Astrocyte (in vitro differentiated cells and primary cell): ENCODE measurements around the gene SLC18A2. TPM values are rescaled to one million over a fixed set of nuclear protein-coding genes. Genes with fewer than 3 reads are reported as not detected.
"Not testable (repeated sequence)": the region's sequence is repeated elsewhere in the genome, so short reads cannot be mapped to it uniquely, and the experiment has no call there.

ENCODE experiments used
- DNase-seq: peaks from one replicate; pipeline ENCODE4 v3.0.0-alpha.2; 2010; ENCODE audit warnings: low read depth
- FAIRE-seq: peaks from 2 replicates; lab custom pipeline; 2011; peaks lifted over from hg19 to GRCh38; lab: Jason Lieb, UNC
- H2AFZ ChIP-seq: 2 replicates; pipeline ENCODE4 v1.6.0; 2012; ENCODE audit warnings: low read depth, low read length, inconsistent platforms
- H3K27ac ChIP-seq: 2 replicates; pipeline ENCODE4 v1.5.1; 2011; ENCODE audit warnings: low read depth, low read length, inconsistent platforms
- H3K27me3 ChIP-seq: 2 replicates; pipeline ENCODE4 v1.6.0; 2011; ENCODE audit warnings: low read length, inconsistent platforms; ENCODE audit not compliant: insufficient read depth
- H3K36me3 ChIP-seq: 2 replicates; pipeline ENCODE4 v1.5.1; 2011; ENCODE audit warnings: low read length, inconsistent platforms; ENCODE audit not compliant: insufficient read depth
- H3K4me1 ChIP-seq: 2 replicates; pipeline ENCODE4 v1.5.1; 2011; ENCODE audit warnings: low read length, inconsistent platforms; ENCODE audit not compliant: insufficient read depth
- H3K4me2 ChIP-seq: 2 replicates; pipeline ENCODE4 v1.6.0; 2012; ENCODE audit warnings: low read length, inconsistent platforms
- H3K4me3 ChIP-seq: 2 replicates; pipeline ENCODE4 v1.5.1; 2011; ENCODE audit warnings: low read depth, mild to moderate bottlenecking, low read length, inconsistent platforms; ENCODE audit not compliant: insufficient read depth
- H3K79me2 ChIP-seq: 2 replicates; pipeline ENCODE4 v1.6.0; 2012; ENCODE audit warnings: mild to moderate bottlenecking, low read length, inconsistent platforms; ENCODE audit not compliant: insufficient read depth
- H3K9ac ChIP-seq: 2 replicates; pipeline ENCODE4 v1.6.0; 2012; ENCODE audit warnings: mild to moderate bottlenecking, low read length, inconsistent platforms
- H3K9me3 ChIP-seq: 2 replicates; pipeline ENCODE4 v1.5.1; 2012; ENCODE audit warnings: low read depth, mild to moderate bottlenecking, low read length, inconsistent platforms; ENCODE audit not compliant: insufficient read depth
- H4K20me1 ChIP-seq: 2 replicates; pipeline ENCODE4 v1.6.0; 2012; ENCODE audit warnings: low read length, inconsistent platforms; ENCODE audit not compliant: insufficient read depth
- H3K27ac Mint-ChIP-seq: one replicate; pipeline ENCODE4 v1.8.0; 2021; ENCODE audit warnings: mild to moderate bottlenecking, mixed read lengths; ENCODE audit not compliant: unreplicated experiment
- H3K27me3 Mint-ChIP-seq: one replicate; pipeline ENCODE4 v1.8.0; 2021; ENCODE audit warnings: low read depth, mixed read lengths; ENCODE audit not compliant: unreplicated experiment
- H3K36me3 Mint-ChIP-seq: one replicate; pipeline ENCODE4 v1.8.0; 2021; ENCODE audit warnings: low read depth, mixed read lengths; ENCODE audit not compliant: unreplicated experiment
- H3K4me1 Mint-ChIP-seq: one replicate; pipeline ENCODE4 v1.8.0; 2021; ENCODE audit warnings: low read depth, mixed read lengths; ENCODE audit not compliant: unreplicated experiment
- H3K4me3 Mint-ChIP-seq: one replicate; pipeline ENCODE4 v1.8.0; 2021; ENCODE audit warnings: mild to moderate bottlenecking, moderate library complexity, mixed read lengths; ENCODE audit not compliant: unreplicated experiment
- H3K9me3 Mint-ChIP-seq: one replicate; pipeline ENCODE4 v1.8.0; 2021; ENCODE audit warnings: mild to moderate bottlenecking, mixed read lengths; ENCODE audit not compliant: unreplicated experiment
- EZH2 ChIP-seq: IDR thresholded peaks from 2 replicates; pipeline ENCODE4 v1.6.1; 2012; ENCODE audit warnings: mild to moderate bottlenecking, low read length, inconsistent platforms; ENCODE audit not compliant: insufficient read depth
- total RNA-seq: library from RNA; stranded (reverse); gene quantifications from 2 replicates; pipeline ENCODE4 v1.2.1, GENCODE V29; 2021
- TF ChIP-seq, protein P1 (sequence below): IDR thresholded peaks from 2 replicates; pipeline ENCODE4 v1.5.1; 2011; ENCODE audit warnings: low read depth, mild to moderate bottlenecking, inconsistent platforms, low read length, moderate library complexity; ENCODE audit not compliant: insufficient read depth

The SLC18A2 gene
- total RNA-seq, 1 donor from 2014 or later: not detected

DNA sequence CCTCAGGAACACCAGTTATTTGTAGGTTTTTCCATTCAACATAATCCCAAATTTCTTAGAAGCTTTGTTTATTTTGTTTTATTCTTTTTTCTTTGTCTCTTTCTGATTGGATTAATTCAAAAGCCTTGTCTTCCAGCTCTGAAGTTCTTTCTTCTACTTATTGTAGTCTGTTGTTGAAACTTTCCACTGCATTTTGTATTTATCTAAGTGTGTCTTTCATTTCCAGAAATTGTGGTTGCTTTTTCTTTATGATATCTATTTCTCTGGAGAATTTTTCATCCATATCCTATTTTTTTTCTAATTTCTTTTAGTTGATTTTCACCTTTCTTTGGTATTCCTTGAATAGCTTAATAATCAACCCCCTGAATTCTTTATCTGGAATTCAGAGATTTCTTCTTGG lies 58.5 kb downstream of the SLC18A2 start:
- Histone ChIP-seq H3K79me2 (peaks cover 28% of the 10 kb centered on the region), H3K4me2 (no peak overlapping the region), H3K4me1 (no peaks in the 10 kb centered on the region), H3K36me3 (no peaks in the 10 kb centered on the region), H3K9me3 (peaks cover 3% of the 10 kb centered on the region), H3K4me3 (no peak overlapping the region), H3K27me3 (no peaks in the 10 kb centered on the region), H3K9ac (no peak overlapping the region), H2AFZ (no peak overlapping the region), H3K27ac (no peak overlapping the region), H4K20me1 (peaks cover 16% of the 10 kb centered on the region)
- Mint-ChIP-seq H3K36me3 (peaks cover 15% of the 10 kb centered on the region), H3K27me3 (no peaks in the 10 kb centered on the region), H3K27ac (no peak overlapping the region), H3K4me3 (no peak overlapping the region), H3K4me1 (no peaks in the 10 kb centered on the region), H3K9me3 (peaks cover 7% of the 10 kb centered on the region)
- FAIRE-seq (no peak), DNase-seq (no peak)
- TF ChIP-seq, protein P1, sequence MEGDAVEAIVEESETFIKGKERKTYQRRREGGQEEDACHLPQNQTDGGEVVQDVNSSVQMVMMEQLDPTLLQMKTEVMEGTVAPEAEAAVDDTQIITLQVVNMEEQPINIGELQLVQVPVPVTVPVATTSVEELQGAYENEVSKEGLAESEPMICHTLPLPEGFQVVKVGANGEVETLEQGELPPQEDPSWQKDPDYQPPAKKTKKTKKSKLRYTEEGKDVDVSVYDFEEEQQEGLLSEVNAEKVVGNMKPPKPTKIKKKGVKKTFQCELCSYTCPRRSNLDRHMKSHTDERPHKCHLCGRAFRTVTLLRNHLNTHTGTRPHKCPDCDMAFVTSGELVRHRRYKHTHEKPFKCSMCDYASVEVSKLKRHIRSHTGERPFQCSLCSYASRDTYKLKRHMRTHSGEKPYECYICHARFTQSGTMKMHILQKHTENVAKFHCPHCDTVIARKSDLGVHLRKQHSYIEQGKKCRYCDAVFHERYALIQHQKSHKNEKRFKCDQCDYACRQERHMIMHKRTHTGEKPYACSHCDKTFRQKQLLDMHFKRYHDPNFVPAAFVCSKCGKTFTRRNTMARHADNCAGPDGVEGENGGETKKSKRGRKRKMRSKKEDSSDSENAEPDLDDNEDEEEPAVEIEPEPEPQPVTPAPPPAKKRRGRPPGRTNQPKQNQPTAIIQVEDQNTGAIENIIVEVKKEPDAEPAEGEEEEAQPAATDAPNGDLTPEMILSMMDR: no peak
- no peak for TF ChIP-seq EZH2

DNA sequence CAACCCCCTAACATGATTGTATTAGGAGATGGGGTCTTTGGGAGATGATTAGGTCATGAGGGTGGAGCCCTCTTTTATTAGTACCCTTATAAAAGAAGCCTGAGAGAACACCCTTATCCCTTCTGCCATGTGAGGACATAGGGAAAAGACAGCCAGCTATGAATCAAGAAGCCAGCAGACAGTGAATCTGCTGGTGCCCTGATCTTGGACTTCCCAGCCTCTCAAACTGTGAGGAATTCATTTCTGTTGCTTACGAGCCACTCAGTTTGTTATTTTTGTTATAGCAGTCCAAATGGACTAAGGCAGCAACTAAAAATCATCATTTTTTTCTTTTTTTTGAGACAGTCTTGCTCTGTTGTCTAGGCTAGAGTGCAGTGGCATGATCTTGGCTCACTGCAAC lies 59.8 kb downstream of the SLC18A2 start:
- Mint-ChIP-seq H3K36me3 (peaks cover 19% of the 10 kb centered on the region), H3K9me3 (peaks cover 7% of the 10 kb centered on the region), H3K27ac (no peak overlapping the region), H3K4me1 (no peaks in the 10 kb centered on the region), H3K27me3 (no peaks in the 10 kb centered on the region), H3K4me3 (no peak overlapping the region)
- no peaks in the 10 kb centered on the region for H3K27me3 ChIP-seq
- H3K4me2 ChIP-seq: no peak overlapping the region
- H2AFZ ChIP-seq: no peak overlapping the region
- no peak for FAIRE-seq
- TF ChIP-seq, protein P1: no peak
- no peak for TF ChIP-seq EZH2
- no peaks in the 10 kb centered on the region for H3K36me3 ChIP-seq
- peaks cover 3% of the 10 kb centered on the region for H3K9me3 ChIP-seq
- no peaks in the 10 kb centered on the region for H3K4me1 ChIP-seq
- no peak overlapping the region for H3K27ac ChIP-seq
- H3K4me3 ChIP-seq: no peak overlapping the region
- H4K20me1 ChIP-seq: peaks cover 13% of the 10 kb centered on the region
- H3K9ac ChIP-seq: no peak overlapping the region
- no peak for DNase-seq
- H3K79me2 ChIP-seq: peaks cover 24% of the 10 kb centered on the region

DNA sequence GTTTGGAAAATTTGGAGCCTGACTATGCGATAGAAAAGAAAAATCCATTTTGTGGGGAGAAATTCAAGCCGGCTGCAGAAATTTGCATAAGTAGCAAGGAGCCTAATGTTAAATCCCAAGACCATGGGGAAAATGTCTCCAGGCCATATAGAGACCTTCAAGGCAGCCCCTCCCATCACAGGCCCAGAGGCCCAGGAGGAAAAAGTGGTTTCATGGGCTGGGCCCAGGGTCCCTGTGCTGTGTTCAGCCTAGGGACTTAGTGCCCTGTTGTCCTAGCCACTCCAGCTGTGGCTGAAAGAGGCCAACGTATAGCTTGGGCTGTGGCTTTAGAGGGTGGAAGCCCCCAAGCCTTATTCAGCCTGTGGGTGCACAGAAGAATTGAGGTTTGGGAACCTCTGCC lies 62.5 kb downstream of the SLC18A2 start:
- FAIRE-seq, H3K9ac ChIP-seq, H3K9me3 Mint-ChIP-seq, H3K4me3 ChIP-seq, H3K4me3 Mint-ChIP-seq, H3K4me1 Mint-ChIP-seq, H3K36me3 ChIP-seq, H3K27me3 Mint-ChIP-seq, H2AFZ ChIP-seq, H3K27ac ChIP-seq, H3K27ac Mint-ChIP-seq, H3K4me2 ChIP-seq, DNase-seq, H3K9me3 ChIP-seq, H3K4me1 ChIP-seq, H3K27me3 ChIP-seq: not testable (repeated sequence)
- peaks cover 19% of the 10 kb centered on the region for H3K36me3 Mint-ChIP-seq
- Histone ChIP-seq H4K20me1 (peaks cover 13% of the 10 kb centered on the region), H3K79me2 (peaks cover 21% of the 10 kb centered on the region)
